Activated gamma-delta T cell treated with anti-CD3 and anti-CD28 coated beads, Interleukin-2, amount 50 U/mL, for 16 hours (primary cell): ENCODE results near the gene GPC6.

ENCODE experiments used
- DNase-seq: peaks from one replicate; pipeline ENCODE4 v3.0.0-alpha.2; 2020; ENCODE audit warnings: low read depth

Gene GPC6

GRCh38 chr13:93775507-93776108 lies 549.0 kb downstream of the GPC6 start:
- DNase-seq = no peak

GRCh38 chr13:93776936-93777335 lies 550.3 kb downstream of the GPC6 start:
- DNase-seq = no peak

DNA sequence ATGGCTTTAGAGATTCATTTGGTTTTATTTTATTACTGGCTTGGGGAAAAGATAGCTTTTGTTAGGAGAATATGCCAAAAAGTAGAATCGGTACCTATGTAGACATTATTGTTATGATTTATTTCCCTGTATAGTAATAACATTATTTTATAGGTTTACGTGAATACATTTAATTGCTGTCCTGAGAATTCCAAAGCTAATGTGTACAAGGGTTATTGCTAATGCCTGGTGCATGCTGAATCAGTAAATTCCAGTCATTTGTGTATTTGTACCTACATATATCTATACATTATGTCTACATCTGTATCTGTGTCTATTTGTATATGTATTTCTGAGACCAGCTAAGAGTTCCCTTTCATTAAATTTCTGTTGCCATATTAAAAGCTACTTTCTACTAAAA lies 550.9 kb downstream of the GPC6 start:
- DNase-seq = no peak

DNA sequence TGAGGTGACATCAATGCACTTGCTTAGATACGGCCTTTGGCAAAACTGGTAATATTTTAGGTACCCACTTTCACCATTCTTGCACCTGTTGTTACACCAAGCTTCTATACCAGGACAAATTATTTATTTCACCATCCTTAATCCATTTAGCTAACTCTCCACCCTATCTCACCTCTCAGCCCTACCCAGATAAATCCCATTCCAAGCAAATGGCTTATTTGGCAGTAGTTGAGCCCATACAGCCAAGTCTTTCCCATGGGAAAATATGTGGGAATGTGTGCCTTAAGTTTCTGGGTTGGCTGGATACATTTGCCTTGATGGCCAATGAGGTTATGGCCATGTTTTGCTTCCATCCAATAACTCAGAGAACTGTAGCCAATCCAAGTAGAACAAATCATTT lies 551.9 kb downstream of the GPC6 start:
- no peak for DNase-seq

- DNase-seq = no peak
Measured at GRCh38 chr13:93784191-93784590, 557.6 kb downstream of the GPC6 start.

DNA sequence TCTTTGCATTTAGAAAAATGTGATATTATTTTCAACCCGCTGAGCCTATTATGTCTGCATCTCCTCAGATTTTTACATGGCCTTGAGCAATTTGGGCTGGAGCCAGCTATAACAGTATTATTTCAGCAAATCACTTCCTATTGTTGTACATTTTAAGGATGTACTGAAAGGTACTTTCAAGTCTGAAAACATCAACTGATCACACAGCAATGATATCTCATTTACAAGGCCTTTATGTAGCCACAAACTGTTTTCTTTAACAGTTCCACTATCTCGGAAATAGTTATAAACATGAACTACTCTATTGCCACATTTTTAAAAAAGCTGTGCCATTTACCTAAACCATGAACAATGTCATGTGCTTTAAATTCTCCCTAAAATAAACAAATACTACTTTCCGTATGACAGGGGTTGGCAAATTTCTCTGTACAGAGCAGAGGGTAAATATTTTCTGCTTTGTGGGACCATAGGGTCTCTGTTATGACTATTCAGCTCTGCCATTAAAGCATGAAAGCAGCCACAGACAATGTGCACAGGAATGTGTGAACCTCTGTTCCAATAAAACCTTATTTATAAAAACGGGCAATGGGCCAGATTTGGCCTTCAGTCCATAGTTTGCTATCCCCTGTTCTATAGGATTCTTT lies 560.4 kb downstream of the GPC6 start:
- no peak for DNase-seq

- DNase-seq = no peak
Measured at GRCh38 chr13:93788456-93788855, 561.8 kb downstream of the GPC6 start.

GRCh38 chr13:93789058-93789457 lies 562.5 kb downstream of the GPC6 start:
- no peak for DNase-seq

DNA sequence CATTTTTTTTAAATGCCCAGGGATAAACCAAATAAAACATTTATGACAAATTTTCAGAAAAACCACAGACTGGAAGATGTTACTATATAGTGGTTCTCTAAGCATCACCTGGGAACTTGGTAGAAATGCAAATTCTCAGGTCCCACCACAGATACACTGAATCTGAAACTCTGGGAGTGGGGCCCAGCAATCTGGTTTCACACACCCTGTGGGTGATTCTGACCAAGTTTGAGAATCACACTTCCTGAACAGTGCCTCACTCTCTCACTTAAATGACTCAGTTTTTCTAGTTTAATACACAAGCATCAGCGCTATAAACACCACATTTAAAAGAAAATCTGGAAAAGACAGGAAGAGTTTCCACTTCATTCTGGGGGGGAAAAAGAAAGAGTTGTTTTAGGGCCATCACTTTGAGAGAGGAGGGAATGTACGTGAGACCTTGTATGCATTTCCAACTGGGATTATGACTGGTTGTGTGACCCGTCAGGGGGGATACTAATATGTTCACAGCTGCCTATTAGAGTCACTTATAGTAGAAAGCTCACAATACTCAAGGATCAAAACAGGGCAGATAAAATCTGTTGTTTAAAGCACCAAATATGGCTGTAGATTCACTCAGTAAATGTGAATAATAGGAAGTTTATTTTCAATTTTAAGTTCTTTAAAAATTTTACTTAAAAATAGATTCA lies 567.7 kb downstream of the GPC6 start:
- no peak for DNase-seq

GRCh38 chr13:93797463-93797862 lies 570.9 kb downstream of the GPC6 start:
- DNase-seq = no peak

- no peak for DNase-seq
Measured at GRCh38 chr13:93800342-93800741, 573.7 kb downstream of the GPC6 start.

GRCh38 chr13:93805736-93806135 lies 579.1 kb downstream of the GPC6 start:
- DNase-seq = no peak

- no peak for DNase-seq
Measured at GRCh38 chr13:93806861-93807260, 580.3 kb downstream of the GPC6 start.

DNA sequence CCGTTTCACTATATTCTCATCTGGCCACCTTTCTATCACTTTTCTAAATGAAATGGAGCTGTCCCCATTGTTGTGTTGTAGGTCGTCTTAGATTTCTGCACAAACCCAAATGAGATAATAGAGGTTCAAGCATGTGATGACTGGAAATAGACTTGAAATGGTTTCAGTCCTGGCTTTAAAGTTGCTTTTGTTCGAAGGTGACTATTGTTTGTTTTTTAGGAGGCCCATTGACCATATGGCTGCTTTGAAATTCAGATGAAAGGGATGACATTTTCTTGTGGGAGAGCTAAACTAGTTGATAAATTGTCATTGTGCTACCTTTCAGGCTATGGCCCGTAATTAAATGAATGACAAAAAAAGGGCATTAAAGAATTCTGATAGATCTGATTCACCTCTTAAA lies 583.7 kb downstream of the GPC6 start:
- no peak for DNase-seq

DNA sequence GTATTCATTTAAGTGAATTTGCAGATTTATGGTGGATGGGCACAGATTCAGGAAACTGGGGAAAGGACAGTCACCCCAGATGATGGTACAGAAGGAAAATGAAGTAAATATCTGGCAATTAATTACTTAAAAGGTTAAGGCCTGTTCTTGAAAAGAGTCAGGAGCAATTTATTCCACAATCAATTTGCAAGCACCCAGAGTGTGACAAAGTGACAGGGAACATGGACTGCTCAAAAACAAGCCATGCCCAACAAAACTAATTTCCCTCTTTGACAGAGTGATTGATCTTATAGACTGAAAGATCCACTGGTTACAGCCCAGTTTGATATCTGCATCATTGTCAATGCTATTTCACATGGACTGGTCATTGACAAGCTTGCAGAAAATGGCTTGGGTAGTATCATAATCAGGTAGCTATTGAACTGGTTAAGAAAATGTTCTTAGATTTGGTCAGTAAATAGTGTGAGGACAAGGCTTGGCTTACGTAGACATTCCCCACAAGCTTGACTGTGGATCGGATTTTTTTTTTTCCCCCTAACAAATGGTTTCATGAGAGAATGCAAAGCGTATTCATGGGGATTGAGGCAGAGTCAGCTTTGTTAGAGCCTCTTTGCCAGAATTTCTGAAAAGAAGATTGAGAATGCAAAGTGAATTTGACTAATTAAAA lies 584.6 kb downstream of the GPC6 start:
- DNase-seq = no peak

DNA sequence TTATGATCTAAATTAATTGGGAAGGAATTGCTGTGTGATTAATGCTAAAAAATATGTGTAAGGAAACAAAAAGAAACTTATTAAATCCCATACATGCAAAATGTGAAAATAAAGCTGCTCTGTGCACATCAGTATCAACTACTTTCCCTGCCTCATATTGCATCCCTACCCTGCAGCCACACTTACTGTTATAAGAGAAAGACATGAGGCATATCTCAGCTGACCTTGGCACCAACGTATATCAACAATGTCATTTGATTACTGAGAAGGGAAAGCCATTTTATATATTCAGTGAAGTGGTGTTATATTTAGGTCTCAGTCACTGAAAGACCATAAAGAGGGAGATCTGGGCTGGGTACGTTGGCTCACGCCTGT lies 585.1 kb downstream of the GPC6 start:
- DNase-seq = no peak

GRCh38 chr13:93814658-93815057 lies 588.1 kb downstream of the GPC6 start:
- DNase-seq = no peak

GRCh38 chr13:93818345-93818744 lies 591.7 kb downstream of the GPC6 start:
- no peak for DNase-seq

GRCh38 chr13:93819331-93819890 lies 592.8 kb downstream of the GPC6 start:
- DNase-seq = no peak

- DNase-seq = no peak
Measured at GRCh38 chr13:93824286-93824685, 597.7 kb downstream of the GPC6 start.

- no peak for DNase-seq
Measured at GRCh38 chr13:93834051-93834450, 607.4 kb downstream of the GPC6 start.

DNA sequence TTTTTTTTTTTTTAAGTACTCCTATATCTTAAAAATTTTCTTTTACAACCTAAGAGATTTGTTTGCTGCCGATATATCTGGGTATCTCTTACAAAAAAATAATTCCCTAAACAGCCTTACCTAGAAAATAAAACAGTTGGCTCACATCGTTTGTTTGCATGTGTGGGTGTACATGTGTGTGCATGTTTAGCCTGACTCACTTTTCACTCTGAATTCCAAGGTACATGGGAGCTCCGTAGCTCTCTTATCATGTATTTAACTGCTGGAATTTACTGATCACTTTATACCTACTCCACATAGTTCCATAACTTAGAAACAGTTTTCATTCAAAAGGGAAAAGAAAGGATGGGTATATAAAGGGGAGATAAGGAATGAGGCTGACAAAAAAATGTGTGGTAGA lies 616.5 kb downstream of the GPC6 start:
- DNase-seq = no peak

- no peak for DNase-seq
Measured at GRCh38 chr13:93847162-93847561, 620.6 kb downstream of the GPC6 start.
